ENCODE results near the gene ABCC1.

- no peak for TF ChIP-seq POLR2A (IDR thresholded peaks at IDR 0.05)
- TF ChIP-seq CTCF (IDR thresholded peaks at IDR 0.05): no peak
Measured at GRCh38 chr16:16188827-16189226, 239.4 kb downstream of the ABCC1 start.
